Activated naive CD8-positive, alpha-beta T cell treated with anti-CD3 and anti-CD28 coated beads, Interleukin-2, amount 10 ng/mL, durations not matched to agents 7 days and 5 days (primary cell): ENCODE measurements around the gene PDE4C. TPM values are rescaled to one million over a fixed set of nuclear protein-coding genes. Genes with fewer than 3 reads are reported as not detected.

Source experiments
- ATAC-seq: fragments of 150-1000 bp; cut with Tn5 transposase; one replicate; pipeline ENCODE4 v1.10.0; 2021; ENCODE audit warnings: low read depth, moderate library complexity
- POLR2A ChIA-PET: fragments of 350-600 bp; sonication (Branson Sonifier 250); formaldehyde crosslinking; loops from one replicate; lab custom pipeline; 2021; ENCODE audit warnings: antibody characterized with exemption; lab: Charles Lee
- DNase-seq: peaks from one replicate; pipeline ENCODE4 v3.0.0; 2021
- H3K27ac Mint-ChIP-seq: one replicate; pipeline ENCODE4 v1.8.0; 2022; ENCODE audit warnings: mild to moderate bottlenecking, mixed read lengths
- H3K27me3 Mint-ChIP-seq: one replicate; pipeline ENCODE4 v1.8.0; 2022; ENCODE audit warnings: mild to moderate bottlenecking, moderate library complexity, mixed read lengths
- H3K36me3 Mint-ChIP-seq: one replicate; pipeline ENCODE4 v1.8.0; 2021; ENCODE audit warnings: mild to moderate bottlenecking, mixed read lengths
- H3K4me1 Mint-ChIP-seq: one replicate; pipeline ENCODE4 v1.8.0; 2021; ENCODE audit warnings: mixed read lengths
- H3K4me3 Mint-ChIP-seq: one replicate; pipeline ENCODE4 v1.8.0; 2022; ENCODE audit warnings: mild to moderate bottlenecking, moderate library complexity, mixed read lengths
- H3K9me3 Mint-ChIP-seq: one replicate; pipeline ENCODE4 v1.8.0; 2021; ENCODE audit warnings: mixed read lengths
- total RNA-seq, 2 experiments: library from RNA; stranded (reverse); gene quantifications; one replicate each; pipeline ENCODE4 v1.2.3, GENCODE V29; 2021

Gene PDE4C
- total RNA-seq, 2 experiments from 2014 or later: 0.65 TPM; not detected in 1

- POLR2A ChIA-PET: no interaction called here
- Mint-ChIP-seq H3K27ac (no peak overlapping the region), H3K4me3 (no peak overlapping the region), H3K9me3 (no peaks in the 10 kb centered on the region), H3K4me1 (peaks cover 7% of the 10 kb centered on the region), H3K27me3 (no peaks in the 10 kb centered on the region), H3K36me3 (peaks cover 5% of the 10 kb centered on the region)
- ATAC-seq: no peak
- DNase-seq: peak; percentile 23
These were observed 37.3 kb upstream of the PDE4C start for GRCh38 chr19:18263324-18264136.

GRCh38 chr19:18262917-18263316 is 36.7 kb upstream of the PDE4C start:
- H3K4me1 Mint-ChIP-seq: peaks cover 4% of the 10 kb centered on the region
- H3K9me3 Mint-ChIP-seq: no peaks in the 10 kb centered on the region
- H3K36me3 Mint-ChIP-seq: peaks cover under 1% of the 10 kb centered on the region
- H3K4me3 Mint-ChIP-seq: no peak overlapping the region
- POLR2A ChIA-PET: no interaction called here
- no peak for ATAC-seq
- H3K27ac Mint-ChIP-seq: no peak overlapping the region
- no peak for DNase-seq
- H3K27me3 Mint-ChIP-seq: no peaks in the 10 kb centered on the region

- ATAC-seq (no peak), DNase-seq (no peak)
- no peak overlapping the region for H3K27ac Mint-ChIP-seq
- H3K36me3 Mint-ChIP-seq: no peaks in the 10 kb centered on the region
- H3K27me3 Mint-ChIP-seq: no peaks in the 10 kb centered on the region
- H3K4me1 Mint-ChIP-seq: peaks cover 4% of the 10 kb centered on the region
- no peaks in the 10 kb centered on the region for H3K9me3 Mint-ChIP-seq
- H3K4me3 Mint-ChIP-seq: no peak overlapping the region
- POLR2A ChIA-PET: no interaction called here
These were observed 35.9 kb upstream of the PDE4C start for GRCh38 chr19:18262144-18262543.

GRCh38 chr19:18261474-18261873 is 35.2 kb upstream of the PDE4C start:
- Mint-ChIP-seq H3K4me1 (peaks cover 4% of the 10 kb centered on the region), H3K9me3 (no peaks in the 10 kb centered on the region), H3K4me3 (no peak overlapping the region), H3K36me3 (no peaks in the 10 kb centered on the region), H3K27me3 (no peaks in the 10 kb centered on the region), H3K27ac (no peak overlapping the region)
- ATAC-seq: no peak
- POLR2A ChIA-PET: no interaction called here
- no peak for DNase-seq

- no peaks in the 10 kb centered on the region for H3K36me3 Mint-ChIP-seq
- POLR2A ChIA-PET: interaction anchor here (0.8 kb wide), 1 partner anchor 20 kb away, joined by 3 read pairs; no protein-coding TSS in a partner anchor
These were observed 33.7 kb upstream of the PDE4C start for GRCh38 chr19:18259893-18260292.

GRCh38 chr19:18257503-18258470 is 31.5 kb upstream of the PDE4C start:
- no peaks in the 10 kb centered on the region for H3K36me3 Mint-ChIP-seq
- DNase-seq: no peak
- H3K4me1 Mint-ChIP-seq: peaks cover 2% of the 10 kb centered on the region
- no peak overlapping the region for H3K27ac Mint-ChIP-seq
- POLR2A ChIA-PET: interaction anchor here (0.5 kb wide), 1 partner anchor 72 kb away, joined by 7 read pairs; no protein-coding TSS in a partner anchor
- no peaks in the 10 kb centered on the region for H3K9me3 Mint-ChIP-seq
- ATAC-seq: no peak
- H3K4me3 Mint-ChIP-seq: no peak overlapping the region
- H3K27me3 Mint-ChIP-seq: peaks cover 20% of the 10 kb centered on the region

More at GRCh38 chr19:18259893-18260292, 33.7 kb upstream of the PDE4C start:
- Mint-ChIP-seq H3K4me1 (peaks cover 2% of the 10 kb centered on the region), H3K27ac (no peak overlapping the region), H3K4me3 (no peak overlapping the region), H3K27me3 (peaks cover 3% of the 10 kb centered on the region), H3K9me3 (no peaks in the 10 kb centered on the region)
- DNase-seq (no peak), ATAC-seq (no peak)

- Mint-ChIP-seq H3K4me3 (no peak overlapping the region), H3K27me3 (peaks cover 34% of the 10 kb centered on the region), H3K27ac (no peak overlapping the region), H3K36me3 (no peaks in the 10 kb centered on the region), H3K9me3 (no peaks in the 10 kb centered on the region), H3K4me1 (peaks cover 5% of the 10 kb centered on the region)
- DNase-seq: peak; percentile 28
- POLR2A ChIA-PET: interaction anchor here (1.3 kb wide), 1 partner anchor 50 kb away, joined by 4 read pairs; no protein-coding TSS in a partner anchor
- ATAC-seq: no peak
These were observed 28.6 kb upstream of the PDE4C start for GRCh38 chr19:18254546-18255503.

GRCh38 chr19:18253716-18254115 is 27.5 kb upstream of the PDE4C start:
- H3K9me3 Mint-ChIP-seq: no peaks in the 10 kb centered on the region
- H3K27me3 Mint-ChIP-seq: peaks cover 34% of the 10 kb centered on the region
- H3K36me3 Mint-ChIP-seq: no peaks in the 10 kb centered on the region
- POLR2A ChIA-PET: interaction anchor here (1.3 kb wide), 1 partner anchor 49 kb away, joined by 3 read pairs; the partner anchor contains the start of gene RAB3A
- ATAC-seq (no peak), DNase-seq (no peak)
- no peak overlapping the region for H3K4me3 Mint-ChIP-seq
- no peak overlapping the region for H3K27ac Mint-ChIP-seq
- peaks cover 5% of the 10 kb centered on the region for H3K4me1 Mint-ChIP-seq

GRCh38 chr19:18253130-18253529 is 26.9 kb upstream of the PDE4C start:
- ATAC-seq: no peak
- H3K9me3 Mint-ChIP-seq: no peaks in the 10 kb centered on the region
- no peak for DNase-seq
- H3K4me3 Mint-ChIP-seq: no peak overlapping the region
- H3K36me3 Mint-ChIP-seq: no peaks in the 10 kb centered on the region
- POLR2A ChIA-PET: interaction anchor here (0.6 to 1.8 kb wide), 5 partner anchors 16 to 49 kb away, joined by 3 to 7 read pairs (median 4); partner anchors contain the start of gene RAB3A
- H3K27me3 Mint-ChIP-seq: peaks cover 34% of the 10 kb centered on the region
- no peak overlapping the region for H3K27ac Mint-ChIP-seq
- peaks cover 5% of the 10 kb centered on the region for H3K4me1 Mint-ChIP-seq

- no peak for ATAC-seq
- no peak overlapping the region for H3K27ac Mint-ChIP-seq
- peaks cover 5% of the 10 kb centered on the region for H3K4me1 Mint-ChIP-seq
- H3K27me3 Mint-ChIP-seq: peaks cover 34% of the 10 kb centered on the region
- no peak overlapping the region for H3K4me3 Mint-ChIP-seq
- POLR2A ChIA-PET: interaction anchor here (0.6 to 1.8 kb wide), 6 partner anchors 17 to 61 kb away, joined by 3 to 7 read pairs (median 4); partner anchors contain the start of gene RAB3A
- no peaks in the 10 kb centered on the region for H3K36me3 Mint-ChIP-seq
- no peak for DNase-seq
- H3K9me3 Mint-ChIP-seq: no peaks in the 10 kb centered on the region
These were observed 26.1 kb upstream of the PDE4C start for GRCh38 chr19:18252370-18252717.

- H3K9me3 Mint-ChIP-seq: no peaks in the 10 kb centered on the region
- POLR2A ChIA-PET: interaction anchor here (0.6 to 1.8 kb wide), 6 partner anchors 23 to 70 kb away, joined by 3 to 7 read pairs (median 4); partner anchors contain the start of genes IQCN and RAB3A
- peaks cover 34% of the 10 kb centered on the region for H3K27me3 Mint-ChIP-seq
- no peak overlapping the region for H3K27ac Mint-ChIP-seq
- peaks cover 5% of the 10 kb centered on the region for H3K4me1 Mint-ChIP-seq
- DNase-seq: peak; percentile 83
- peak; percentile 80 for ATAC-seq
- no peaks in the 10 kb centered on the region for H3K36me3 Mint-ChIP-seq
- H3K4me3 Mint-ChIP-seq: no peak overlapping the region
These were observed 25.5 kb upstream of the PDE4C start for GRCh38 chr19:18251587-18252369.
